GM03348 (cell line): ENCODE results near the gene CAMK4.

Experiments
- DNase-seq: peaks from one replicate; pipeline ENCODE4 v3.0.0; 2012; ENCODE audit warnings: low spot score

The CAMK4 gene

DNA sequence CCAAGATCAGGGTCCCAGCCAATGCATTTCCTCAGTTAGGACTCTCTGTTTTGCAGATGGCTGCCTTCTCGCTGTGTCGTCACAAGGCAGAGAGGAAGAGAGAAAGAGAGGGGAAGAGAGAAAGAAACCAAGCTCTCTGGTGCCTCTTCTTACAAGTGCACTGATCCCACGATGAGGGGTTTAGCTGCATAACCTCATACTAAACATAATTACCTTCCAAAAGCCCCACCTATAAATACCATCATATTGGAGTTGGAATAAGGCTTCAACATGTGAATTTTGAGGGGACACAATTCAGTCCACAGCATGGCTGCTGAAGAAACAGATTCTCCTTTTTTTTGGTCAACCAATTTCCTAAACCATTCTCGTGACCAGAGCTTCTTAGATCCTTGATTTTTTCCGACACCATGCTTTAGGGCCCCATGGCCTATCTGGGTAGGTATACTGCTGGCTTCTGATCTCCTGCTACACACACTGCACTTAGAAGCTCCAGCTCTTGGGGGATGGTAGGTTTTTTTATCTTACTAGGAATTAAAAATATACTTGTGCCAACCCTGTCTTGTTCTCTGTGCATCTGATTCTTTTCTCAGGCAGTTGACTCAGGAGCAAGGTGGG lies 5.1 kb downstream of the CAMK4 start:
- no peak for DNase-seq

DNA sequence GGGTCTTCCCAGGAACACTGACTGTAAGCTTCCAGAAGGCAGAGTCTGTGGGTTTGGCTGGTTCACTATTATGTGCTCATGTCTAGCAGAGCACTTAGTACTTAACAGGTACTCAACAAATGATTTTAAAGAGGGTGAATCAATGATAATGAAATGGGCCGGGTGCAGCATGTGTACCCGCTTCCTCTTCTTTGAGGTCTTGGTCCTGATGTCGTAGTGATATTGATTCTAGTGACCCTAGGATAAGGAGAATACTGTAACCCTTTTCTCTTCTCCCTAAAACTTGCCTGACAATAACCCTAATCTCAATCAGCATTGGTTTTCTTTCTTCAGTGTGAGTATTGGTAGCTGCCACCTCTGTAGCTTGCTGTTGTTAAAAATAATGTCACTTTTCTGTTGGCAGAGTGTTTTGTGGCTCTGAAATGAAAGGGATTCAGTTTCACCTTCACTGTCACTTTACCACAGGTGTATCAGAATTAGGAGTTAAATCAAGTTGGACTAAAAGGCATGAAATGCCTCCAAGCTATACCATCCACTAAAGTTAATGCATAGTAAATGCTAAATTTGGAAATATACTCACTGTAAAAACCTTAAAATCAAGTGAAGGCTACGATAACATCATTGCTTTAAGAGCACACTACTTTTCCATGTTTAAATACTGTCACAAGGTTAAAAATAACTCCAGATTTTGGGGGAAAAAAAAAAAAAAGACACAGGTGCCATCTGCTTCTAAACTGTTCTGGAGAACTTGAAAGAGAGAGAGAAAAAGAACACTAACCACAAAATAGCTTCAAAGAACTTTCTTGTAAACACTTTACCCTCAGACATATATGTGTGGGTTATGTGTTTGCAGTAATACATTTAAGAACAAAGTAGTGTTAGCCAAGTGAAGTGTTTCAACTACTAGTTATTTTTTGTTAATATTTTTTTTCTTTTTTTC lies 6.0 kb downstream of the CAMK4 start:
- DNase-seq, result no peak

DNA sequence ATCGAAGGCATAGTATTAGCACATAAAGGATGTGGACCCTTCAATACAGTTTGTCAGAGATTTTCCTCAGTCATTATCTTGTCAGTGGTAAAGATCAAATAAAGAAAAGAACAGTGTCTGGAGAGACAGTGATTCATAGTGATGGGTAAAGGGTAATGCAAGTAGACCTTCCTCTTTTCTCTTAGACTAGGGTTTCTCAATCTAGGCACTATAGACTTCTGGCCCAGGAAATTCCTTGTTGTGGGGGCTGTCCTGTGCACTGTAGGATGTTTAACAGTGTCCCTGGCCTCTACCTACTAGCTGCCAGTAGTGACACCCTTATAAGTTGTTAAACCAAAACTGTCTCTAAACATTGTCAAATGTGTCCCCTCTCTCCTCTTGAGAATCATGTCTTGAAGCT lies 6.9 kb downstream of the CAMK4 start:
- no peak for DNase-seq

- no peak for DNase-seq
These were observed 8.3 kb downstream of the CAMK4 start for GRCh38 chr5:111232311-111233051.

GRCh38 chr5:111233052-111233374 lies 8.8 kb downstream of the CAMK4 start:
- DNase-seq, result no peak

- no peak for DNase-seq
These were observed 9.9 kb downstream of the CAMK4 start for GRCh38 chr5:111234125-111234524.

DNA sequence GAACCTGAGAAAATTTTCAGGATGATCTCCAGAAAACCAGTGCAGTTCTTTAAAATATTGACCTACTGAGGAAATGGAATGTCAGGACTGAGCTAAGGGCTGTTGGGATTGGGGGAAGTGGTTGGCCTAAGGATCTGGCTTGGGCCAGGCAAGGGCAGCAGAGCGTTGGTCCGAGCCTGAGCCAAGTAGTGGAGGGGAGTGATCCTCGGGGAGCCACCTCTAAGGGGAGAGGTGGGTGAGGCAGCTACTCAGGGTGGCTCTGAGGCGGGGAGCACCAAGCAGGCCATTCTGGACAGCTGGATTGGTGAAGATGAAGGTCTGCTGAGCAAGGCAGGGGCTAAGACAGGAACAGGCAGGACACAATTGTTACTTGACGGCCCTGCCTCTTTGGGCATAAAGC lies 11.5 kb downstream of the CAMK4 start:
- DNase-seq, result no peak

DNA sequence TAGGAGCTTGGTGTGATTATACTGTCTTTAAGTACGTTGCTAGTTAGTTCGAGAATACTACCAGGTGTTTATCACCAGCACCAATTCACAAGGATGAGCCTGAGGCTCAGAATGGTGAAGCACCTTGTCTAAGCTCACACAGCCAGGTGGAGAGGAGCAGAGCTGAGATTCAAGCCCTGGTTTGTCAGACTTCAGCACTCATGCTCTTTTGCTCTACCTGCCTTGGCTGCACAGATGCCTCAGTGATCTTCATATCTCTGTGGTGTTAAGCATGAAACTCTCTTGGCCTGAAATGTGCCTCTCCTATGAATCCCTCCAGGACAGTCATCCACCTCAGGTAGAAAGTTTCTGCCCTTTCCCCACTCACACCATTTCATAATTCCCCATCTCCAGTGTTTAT lies 12.2 kb downstream of the CAMK4 start:
- DNase-seq, result no peak

DNA sequence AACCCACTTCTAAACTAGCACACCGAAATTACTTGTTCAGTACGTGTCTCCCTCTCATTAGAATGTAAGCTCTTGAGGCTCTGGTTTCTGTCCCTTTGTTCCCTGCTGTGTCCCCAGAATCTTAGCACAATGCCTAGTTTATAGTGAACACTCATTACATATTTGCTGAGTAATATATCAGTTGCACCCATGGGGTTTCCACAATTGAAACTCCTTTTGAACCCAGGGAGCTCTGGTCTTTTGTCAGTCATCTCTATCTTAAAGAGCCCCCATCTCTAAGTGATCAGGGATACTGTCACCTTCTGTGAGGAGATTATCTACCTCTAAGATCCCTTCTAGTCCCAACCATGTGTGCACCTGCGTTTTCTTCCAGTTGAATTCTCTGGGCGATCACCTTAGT lies 12.8 kb downstream of the CAMK4 start:
- no peak for DNase-seq

- DNase-seq, result no peak
These were observed 13.3 kb downstream of the CAMK4 start for GRCh38 chr5:111237470-111237869.

DNA sequence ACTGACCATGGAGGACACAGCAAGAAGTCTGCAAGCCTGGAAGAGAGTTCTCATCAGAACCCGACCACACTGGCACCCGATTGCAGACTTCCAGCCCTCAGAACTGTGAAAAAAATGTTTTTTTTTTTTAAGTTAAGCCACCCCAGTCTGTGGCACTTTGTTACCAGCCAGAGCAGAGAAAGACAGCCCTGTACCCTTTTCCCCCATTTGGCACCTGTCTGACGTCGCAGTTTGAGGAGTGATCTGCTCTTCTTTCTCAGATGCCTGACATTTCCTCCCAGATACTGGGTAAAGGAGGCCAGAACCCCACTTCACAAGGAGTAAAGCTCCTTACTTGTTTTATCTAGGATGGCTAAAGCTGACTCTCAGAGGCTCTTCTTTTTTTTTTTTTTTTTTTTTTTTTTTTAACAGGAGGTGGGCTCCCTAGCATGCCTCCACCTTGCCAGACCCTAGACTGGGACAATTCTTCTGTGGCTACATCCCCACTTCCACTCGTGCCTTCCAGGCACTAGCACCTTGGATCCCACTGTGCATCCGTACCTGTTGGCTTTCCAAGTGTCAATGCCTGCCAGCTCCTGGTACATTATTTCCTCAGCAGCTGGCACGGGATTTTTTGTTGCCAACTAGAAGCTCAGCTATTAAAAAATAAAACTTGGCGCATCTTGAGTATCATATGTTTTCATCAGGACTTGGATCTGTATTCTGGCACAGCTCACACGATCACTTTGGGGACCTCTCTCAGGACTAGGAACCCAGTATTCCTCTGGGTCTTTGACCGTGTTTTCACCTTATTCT lies 14.4 kb downstream of the CAMK4 start:
- no peak for DNase-seq

DNA sequence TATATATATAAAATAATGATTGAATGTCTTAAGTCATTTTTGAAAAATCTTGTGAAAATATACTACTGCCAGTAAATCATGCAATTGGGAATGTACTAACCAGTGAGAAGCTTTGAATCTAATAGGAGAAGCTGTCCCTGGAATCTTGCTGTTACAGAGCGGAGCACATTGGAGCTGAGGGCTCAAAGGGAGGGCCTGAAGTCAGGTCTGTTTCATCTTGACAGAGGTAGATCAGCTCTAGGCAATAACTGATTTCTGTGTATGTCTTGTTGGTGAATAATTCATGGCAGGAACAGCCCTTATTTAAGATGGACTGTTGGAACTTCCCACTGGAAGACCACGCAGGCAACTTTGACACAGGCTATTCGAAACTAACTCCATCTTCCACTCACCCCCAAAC lies 17.5 kb downstream of the CAMK4 start:
- DNase-seq, result no peak

GRCh38 chr5:111242606-111243005 lies 18.4 kb downstream of the CAMK4 start:
- DNase-seq, result no peak

DNA sequence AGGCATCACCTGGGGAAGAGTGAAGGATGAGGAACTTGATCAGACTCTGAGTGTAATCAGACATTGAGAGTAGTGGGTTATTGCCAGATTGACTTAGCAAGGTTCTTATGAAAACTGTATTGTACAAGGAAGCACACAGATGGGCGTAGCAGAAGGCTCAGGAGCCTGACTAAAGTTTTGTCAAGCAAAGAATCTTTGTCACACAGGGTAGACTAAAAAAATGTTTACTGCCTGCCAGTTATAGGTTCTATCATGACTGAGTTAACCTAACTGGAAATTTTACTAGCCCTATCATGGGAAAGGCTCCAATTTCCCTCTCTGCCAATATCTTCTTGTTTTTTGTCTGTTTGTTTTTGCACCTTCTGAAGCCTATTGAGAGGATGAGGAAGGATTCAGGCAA lies 19.1 kb downstream of the CAMK4 start:
- DNase-seq, result no peak

- no peak for DNase-seq
These were observed 21.5 kb downstream of the CAMK4 start for GRCh38 chr5:111245654-111246053.

DNA sequence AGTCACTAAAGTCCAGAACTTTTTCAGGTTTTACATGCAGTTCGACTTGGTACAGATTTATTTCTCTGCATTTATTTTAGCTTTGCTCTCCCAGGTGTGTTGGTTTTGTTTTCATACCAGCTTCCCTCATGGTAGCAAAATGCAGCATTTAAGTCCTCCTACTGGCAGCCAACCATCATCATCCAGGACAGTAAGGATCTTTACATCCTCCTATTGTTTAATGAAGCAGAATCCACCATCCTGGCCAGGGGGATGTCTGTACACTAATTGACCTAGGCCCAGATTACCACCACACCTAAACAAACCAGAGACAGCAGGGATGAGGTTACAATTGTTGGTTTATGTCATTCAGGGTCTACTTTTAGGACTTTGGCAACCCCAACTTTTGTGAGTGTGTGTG lies 22.3 kb downstream of the CAMK4 start:
- DNase-seq, result no peak

DNA sequence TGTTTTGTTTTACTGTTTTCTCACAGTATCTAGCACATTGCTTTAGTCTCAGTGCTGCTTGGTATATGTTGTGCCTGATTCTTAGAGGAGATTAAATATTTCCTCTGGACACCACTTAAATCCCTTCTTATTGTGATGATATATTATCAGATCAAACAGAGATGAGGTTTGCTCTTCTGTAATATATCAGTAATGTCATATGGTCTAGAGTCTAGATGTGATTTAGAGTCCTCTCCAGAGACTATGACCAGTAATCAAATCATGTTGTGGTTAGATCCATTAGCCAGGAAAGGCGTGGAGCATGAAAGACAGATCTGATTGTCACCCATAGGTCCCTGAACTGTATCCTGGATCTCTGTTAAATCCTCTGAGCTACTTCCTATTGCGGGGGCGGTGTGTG lies 24.4 kb downstream of the CAMK4 start:
- no peak for DNase-seq

GRCh38 chr5:111251921-111252320 lies 27.7 kb downstream of the CAMK4 start:
- DNase-seq, result no peak

DNA sequence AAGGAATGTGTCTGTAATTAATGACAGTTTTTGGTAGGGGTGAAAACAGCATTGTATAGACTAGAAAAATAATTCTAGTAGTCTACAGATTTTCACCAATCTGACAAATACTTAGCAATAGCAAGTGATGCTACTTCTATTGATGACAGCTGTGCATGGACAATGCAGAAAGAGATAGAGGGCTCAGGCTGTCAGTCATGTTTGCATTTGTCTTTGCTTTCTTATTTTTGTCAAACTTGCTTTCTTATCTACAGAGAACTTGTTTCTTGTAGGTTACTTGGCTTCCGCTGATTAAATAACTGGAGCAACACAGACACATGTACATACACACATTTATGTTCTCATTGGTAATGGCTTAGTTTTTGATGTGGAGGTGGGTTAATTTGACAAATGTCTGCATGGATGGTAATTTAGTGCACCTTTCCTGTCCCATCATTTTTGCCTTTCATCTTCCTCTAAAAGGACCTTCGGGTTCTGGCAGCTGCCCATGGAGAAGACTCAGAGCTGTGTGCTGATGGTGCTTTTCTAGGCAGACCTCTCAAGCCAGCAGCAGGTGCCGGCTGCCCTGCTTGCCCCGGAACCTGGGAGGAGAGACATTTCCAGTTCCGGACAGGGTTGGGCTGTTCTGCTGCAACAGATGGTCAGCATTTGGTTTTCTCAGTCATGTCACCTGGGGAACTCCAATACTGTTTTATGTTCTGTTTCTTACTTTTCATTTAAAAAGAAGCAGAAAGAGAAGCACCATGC lies 28.8 kb downstream of the CAMK4 start:
- no peak for DNase-seq

DNA sequence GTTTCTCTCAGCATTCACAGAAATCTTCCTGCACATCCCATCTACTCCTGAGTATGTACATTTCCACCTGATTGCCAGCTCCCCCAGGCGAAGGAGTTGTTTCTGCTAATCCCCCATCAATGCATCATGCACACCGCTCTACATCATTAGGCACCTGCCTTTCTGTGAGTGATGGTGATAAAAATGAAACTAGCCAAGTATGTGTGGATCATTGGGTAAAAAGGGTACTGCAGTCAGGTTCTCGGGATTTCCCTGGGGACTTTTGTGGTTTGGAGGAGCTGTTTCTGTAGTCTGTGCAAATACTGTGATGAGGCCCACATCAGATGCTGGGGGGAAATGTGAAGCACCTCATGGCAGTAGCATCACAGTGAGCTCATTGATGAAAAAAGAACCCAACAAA lies 30.4 kb downstream of the CAMK4 start:
- no peak for DNase-seq

- no peak for DNase-seq
These were observed 31.0 kb downstream of the CAMK4 start for GRCh38 chr5:111255169-111255568.

DNA sequence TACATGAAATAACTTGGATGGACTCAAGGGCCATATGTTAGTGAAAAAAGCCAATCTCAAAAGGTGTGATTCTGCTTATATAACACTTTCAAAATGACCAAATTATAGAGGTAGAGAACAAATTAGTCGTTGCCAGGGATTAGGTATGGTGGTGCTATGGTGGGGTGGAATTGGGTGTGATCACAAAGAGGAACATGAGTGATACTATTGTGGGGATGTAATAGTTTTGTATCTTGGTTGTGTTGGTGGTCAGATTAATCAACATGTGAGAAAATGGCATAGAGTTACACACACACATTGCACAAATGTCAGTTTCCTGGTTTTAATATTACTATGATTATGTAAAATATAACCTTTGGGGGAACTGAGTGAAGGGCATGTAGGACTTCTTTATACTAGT lies 31.9 kb downstream of the CAMK4 start:
- no peak for DNase-seq
